Vagina (tissue), 2 donors: ENCODE data around the gene NPC2. TPM values are rescaled to one million over a fixed set of nuclear protein-coding genes. Genes with fewer than 3 reads are reported as not detected.

Experiments used
- DNase-seq, 2 donors: peaks; one replicate each; pipeline ENCODE4 v3.0.0-alpha.2; 2017; ENCODE audit errors: extremely low spot score in 2 of 2
- H3K27ac ChIP-seq: fragments of 200-600 bp; sonication (generic); one replicate; pipeline ENCODE4 v1.5.1; 2019
- H3K27me3 ChIP-seq: fragments of 200-600 bp; sonication (generic); one replicate; pipeline ENCODE4 v1.5.1; 2019
- H3K36me3 ChIP-seq, 2 donors: fragments of 200-600 bp; sonication (generic); one replicate each; pipeline ENCODE4 v1.5.1; 2017 to 2019
- H3K4me1 ChIP-seq: fragments of 200-600 bp; sonication (generic); one replicate; pipeline ENCODE4 v1.5.1; 2019
- H3K4me3 ChIP-seq, 2 donors: fragments of 200-600 bp; sonication (generic); 1 replicate in 1 of 2; 2 replicates in 1 of 2; pipeline ENCODE4 v1.5.1; 2016 to 2019
- H3K9me3 ChIP-seq: fragments of 200-600 bp; sonication (generic); one replicate; pipeline ENCODE4 v1.5.1; 2019
- CTCF ChIP-seq, 3 experiments: fragments of 450-650 bp in 2 of 3; fragments of 200-600 bp in 1 of 3; sonication (generic) in 1 of 3; IDR thresholded peaks; one replicate each; pipeline ENCODE4 v1.5.1; 2017 to 2019; ENCODE audit warnings: antibody characterized with exemption in 3 of 3, mild to moderate bottlenecking in 2 of 3, moderate library complexity in 2 of 3
- POLR2A ChIP-seq, 2 donors: fragments of 450-650 bp; IDR thresholded peaks; one replicate each; pipeline ENCODE4 v1.6.1; 2017; ENCODE audit warnings: antibody characterized with exemption in 2 of 2, mild to moderate bottlenecking in 2 of 2, moderate library complexity in 2 of 2
- POLR2AphosphoS5 ChIP-seq, 2 donors: sonication (generic); formaldehyde crosslinking; IDR thresholded peaks; one replicate each; pipeline ENCODE4 v1.9.0; 2017; ENCODE audit warnings: antibody characterized with exemption in 2 of 2, mild to moderate bottlenecking in 2 of 2, low read depth in 1 of 2; ENCODE audit not compliant: insufficient read depth in 1 of 2
- intact Hi-C: fragments of 100-400 bp; cut with DNase I; formaldehyde crosslinking; loops from one replicate; pipeline ENCODE4 v1.15.1; 2023
- total RNA-seq: library from RNA; depleted of rRNA; stranded (reverse); fragments of >200 nt; gene quantifications from one replicate; pipeline ENCODE4 v1.2.3, GENCODE V29; 2016

Gene NPC2
- total RNA-seq, 1 donor from 2014 or later = 165 TPM

DNA sequence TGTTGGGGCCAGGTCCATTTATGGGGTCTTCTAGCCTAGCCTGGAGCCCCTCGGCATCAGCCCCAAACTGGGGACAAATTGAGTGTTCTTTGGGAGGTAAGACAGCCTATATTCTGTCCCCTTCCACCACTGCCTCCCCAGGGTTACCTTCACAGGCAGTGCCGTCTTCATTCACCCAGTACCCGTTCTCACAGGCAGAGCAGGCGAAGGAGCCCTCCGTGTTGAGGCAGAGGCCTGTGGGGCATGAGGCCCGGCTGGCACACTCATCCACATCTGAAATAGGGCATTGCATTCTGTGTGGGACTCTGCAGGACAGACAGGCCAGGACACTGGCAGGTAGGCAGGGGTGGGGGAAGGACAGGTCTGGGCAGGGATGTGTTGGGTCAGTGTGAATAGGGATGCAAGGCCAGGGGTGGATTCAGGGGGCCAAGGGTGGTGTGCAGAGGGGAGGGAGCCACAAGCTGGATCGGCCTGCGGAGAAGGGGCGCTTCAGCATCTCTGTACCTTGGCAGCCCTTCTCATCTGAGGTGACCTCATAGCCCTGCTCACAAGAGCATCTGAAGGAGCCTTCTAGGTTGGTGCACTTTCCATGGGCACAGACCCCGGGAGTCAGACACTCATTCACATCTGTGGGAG is 16.6 kb upstream of the NPC2 start:
- peaks cover 0 to 18% of the 10 kb centered on the region in 2 donors for H3K36me3 ChIP-seq
- H3K27me3 ChIP-seq = no peaks in the 10 kb centered on the region
- DNase-seq = no peak
- no peak overlapping the region for H3K4me3 ChIP-seq
- no peak overlapping the region for H3K27ac ChIP-seq
- intact Hi-C loops = no loop called here
- no peaks in the 10 kb centered on the region for H3K4me1 ChIP-seq
- H3K9me3 ChIP-seq = no peaks in the 10 kb centered on the region
- TF ChIP-seq CTCF (IDR thresholded peaks at IDR 0.05) (no peak), POLR2A (IDR thresholded peaks at IDR 0.05) (no peak), POLR2AphosphoS5 (IDR thresholded peaks at IDR 0.05; ENCODE audit: insufficient read depth in 1 of 2, low read depth in 1 of 2) (no peak)

- intact Hi-C loops = no loop called here
- H3K36me3 ChIP-seq = peaks cover 0 to 18% of the 10 kb centered on the region in 2 donors
Observed at GRCh38 chr14:74508844-74509428, 15.8 kb upstream of the NPC2 start.

GRCh38 chr14:74508292-74508731 is 15.2 kb upstream of the NPC2 start:
- no peak overlapping the region for H3K27ac ChIP-seq
- no peak for DNase-seq
- no peaks in the 10 kb centered on the region for H3K4me1 ChIP-seq
- no peak overlapping the region for H3K4me3 ChIP-seq
- TF ChIP-seq POLR2AphosphoS5 (IDR thresholded peaks at IDR 0.05; ENCODE audit: insufficient read depth in 1 of 2, low read depth in 1 of 2) (no peak), POLR2A (IDR thresholded peaks at IDR 0.05) (no peak), CTCF (IDR thresholded peaks at IDR 0.05) (no peak)
- no peaks in the 10 kb centered on the region for H3K27me3 ChIP-seq
- intact Hi-C loops = no loop called here
- H3K36me3 ChIP-seq = peaks cover 0 to 18% of the 10 kb centered on the region in 2 donors
- no peaks in the 10 kb centered on the region for H3K9me3 ChIP-seq

More at GRCh38 chr14:74508844-74509428, 15.8 kb upstream of the NPC2 start:
- H3K27ac ChIP-seq = no peak overlapping the region
- TF ChIP-seq POLR2AphosphoS5 (IDR thresholded peaks at IDR 0.05; ENCODE audit: insufficient read depth in 1 of 2, low read depth in 1 of 2) (no peak), POLR2A (IDR thresholded peaks at IDR 0.05) (no peak), CTCF (IDR thresholded peaks at IDR 0.05) (no peak)
- no peaks in the 10 kb centered on the region for H3K9me3 ChIP-seq
- H3K27me3 ChIP-seq = no peaks in the 10 kb centered on the region
- no peak overlapping the region for H3K4me3 ChIP-seq
- DNase-seq = no peak
- no peaks in the 10 kb centered on the region for H3K4me1 ChIP-seq

- Histone ChIP-seq H3K36me3 (peaks cover 0 to 18% of the 10 kb centered on the region in 2 donors), H3K9me3 (no peaks in the 10 kb centered on the region), H3K27ac (no peak overlapping the region), H3K4me3 (no peak overlapping the region), H3K4me1 (no peaks in the 10 kb centered on the region), H3K27me3 (no peaks in the 10 kb centered on the region)
- DNase-seq = no peak
- TF ChIP-seq POLR2AphosphoS5 (IDR thresholded peaks at IDR 0.05; ENCODE audit: insufficient read depth in 1 of 2, low read depth in 1 of 2) (no peak), POLR2A (IDR thresholded peaks at IDR 0.05) (no peak), CTCF (IDR thresholded peaks at IDR 0.05) (no peak)
- intact Hi-C loops = no loop called here
Observed at GRCh38 chr14:74507840-74508239, 14.7 kb upstream of the NPC2 start.

DNA sequence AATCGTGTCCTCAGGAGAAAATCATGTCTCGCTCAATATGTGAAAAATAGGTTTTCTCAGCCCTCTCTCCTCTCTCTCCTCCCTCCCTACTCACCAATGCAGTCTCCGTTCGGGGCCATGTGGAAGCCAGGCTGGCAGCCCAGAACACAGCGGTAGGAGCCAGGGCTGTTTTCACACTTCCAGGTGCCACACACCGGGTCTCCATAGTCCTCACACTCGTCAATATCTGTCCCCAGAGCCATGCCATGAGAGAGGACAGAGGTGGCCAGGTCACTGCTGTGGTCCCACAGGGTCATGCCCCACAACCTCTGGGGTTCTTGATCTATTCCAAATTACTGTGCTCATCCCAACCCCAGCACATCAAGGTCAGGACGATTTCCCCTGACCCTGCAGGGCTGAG is 14.0 kb upstream of the NPC2 start:
- no peak for DNase-seq
- intact Hi-C loops = no loop called here
- peaks cover 0 to 18% of the 10 kb centered on the region in 2 donors for H3K36me3 ChIP-seq
- H3K9me3 ChIP-seq = no peaks in the 10 kb centered on the region
- no peak for TF ChIP-seq POLR2A (IDR thresholded peaks at IDR 0.05)
- no peak overlapping the region for H3K27ac ChIP-seq
- no peaks in the 10 kb centered on the region for H3K4me1 ChIP-seq
- H3K27me3 ChIP-seq = no peaks in the 10 kb centered on the region
- H3K4me3 ChIP-seq = no peak overlapping the region
